Activated naive CD4-positive, alpha-beta T cell (primary cell): Measurements from ENCODE around the gene VAV2.

ENCODE experiments used
- DNase-seq, 4 experiments: peaks; one replicate each; lab custom pipeline; 2025; lab: John Stamatoyannopoulos, UW

The VAV2 gene

DNA sequence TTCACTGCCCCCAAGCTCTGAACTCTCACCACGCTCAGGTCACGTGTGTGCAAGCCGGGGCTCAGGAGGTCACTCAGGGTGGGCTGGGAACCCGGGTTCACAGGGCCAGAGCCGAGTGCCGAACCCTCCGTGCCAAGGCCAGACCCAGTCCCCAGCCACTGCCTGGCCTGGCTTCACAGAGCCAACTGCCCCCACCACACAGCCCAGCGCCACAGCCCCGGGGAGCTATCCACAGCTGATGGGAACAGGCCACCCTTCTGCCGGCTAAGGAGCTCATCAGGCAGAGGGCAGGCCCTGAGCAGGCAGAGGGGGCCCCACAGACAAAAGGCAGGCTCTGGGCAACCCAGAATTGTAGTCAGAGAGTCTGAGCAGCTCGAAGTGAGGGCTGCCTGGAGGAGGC lies 117.0 kb downstream of the VAV2 start:
- no peak for DNase-seq

DNA sequence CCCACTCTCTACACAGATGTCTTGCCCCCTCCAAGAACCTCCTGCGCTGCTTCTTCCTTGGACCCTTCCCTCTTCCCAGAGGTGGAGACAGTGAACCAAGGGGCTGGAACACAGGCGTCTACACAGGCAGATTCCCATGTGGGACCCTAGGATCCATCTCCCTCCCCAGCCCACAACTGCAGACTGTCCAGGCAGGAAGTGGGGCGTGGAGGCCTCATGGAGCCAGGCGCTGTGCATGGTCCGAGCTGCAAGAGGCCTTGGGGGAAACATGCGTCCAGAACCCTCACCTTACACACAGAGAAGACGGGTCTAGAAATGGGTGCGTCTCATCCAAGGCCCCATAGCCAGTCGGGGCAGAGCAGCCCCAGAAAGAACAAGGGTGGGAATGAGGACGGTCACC lies 117.5 kb downstream of the VAV2 start:
- DNase-seq = no peak

DNA sequence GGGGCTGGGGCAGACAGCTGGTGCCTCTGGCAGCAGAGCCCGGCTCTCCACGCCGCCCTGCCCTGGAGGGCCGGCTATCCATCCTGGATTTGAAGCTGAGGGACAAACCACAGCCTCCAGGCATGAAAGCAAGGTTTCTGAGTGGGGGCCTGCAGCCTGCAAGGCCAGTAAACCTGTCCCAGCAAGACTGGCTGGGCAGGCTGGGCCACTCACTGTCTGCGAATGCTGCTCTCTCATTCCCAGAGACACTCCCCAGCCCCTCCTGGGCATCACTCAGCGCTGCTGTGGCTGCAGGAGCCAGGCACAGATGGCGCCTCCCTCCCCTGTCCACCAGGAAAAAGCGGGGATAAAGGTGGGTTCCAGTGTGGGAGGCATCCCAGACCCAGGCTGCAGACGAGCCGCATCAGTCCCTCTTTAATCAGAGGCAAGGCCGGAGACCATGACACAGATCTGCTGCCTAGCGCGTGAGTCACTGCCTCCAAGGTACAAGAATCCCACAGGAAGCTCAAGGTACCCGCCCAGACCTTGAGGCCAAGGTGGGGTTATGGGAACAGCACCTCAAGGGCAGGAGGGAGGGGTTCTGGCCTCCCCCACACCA lies 118.0 kb downstream of the VAV2 start:
- DNase-seq = no peak

DNA sequence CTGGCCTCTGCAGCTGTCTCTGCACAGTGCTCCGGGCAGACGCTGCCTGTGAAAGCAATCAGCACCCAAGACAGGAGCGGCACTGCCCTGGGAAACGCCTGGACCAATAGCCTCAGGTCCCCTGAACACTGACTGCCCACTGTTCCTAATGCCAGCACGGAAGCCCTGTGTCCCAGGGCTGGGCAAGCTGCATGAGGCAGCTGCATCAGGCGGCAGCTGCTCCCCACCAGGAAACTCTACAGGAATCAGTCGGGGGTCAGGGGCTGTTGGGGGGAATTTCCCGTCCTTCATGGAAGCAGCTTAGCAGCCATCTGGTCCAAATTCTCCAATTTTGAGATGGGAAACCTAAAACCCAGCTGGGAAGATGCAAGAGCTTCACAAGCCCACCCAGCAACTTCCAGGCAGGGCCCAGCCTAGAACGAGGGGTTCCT lies 118.6 kb downstream of the VAV2 start:
- no peak for DNase-seq

DNA sequence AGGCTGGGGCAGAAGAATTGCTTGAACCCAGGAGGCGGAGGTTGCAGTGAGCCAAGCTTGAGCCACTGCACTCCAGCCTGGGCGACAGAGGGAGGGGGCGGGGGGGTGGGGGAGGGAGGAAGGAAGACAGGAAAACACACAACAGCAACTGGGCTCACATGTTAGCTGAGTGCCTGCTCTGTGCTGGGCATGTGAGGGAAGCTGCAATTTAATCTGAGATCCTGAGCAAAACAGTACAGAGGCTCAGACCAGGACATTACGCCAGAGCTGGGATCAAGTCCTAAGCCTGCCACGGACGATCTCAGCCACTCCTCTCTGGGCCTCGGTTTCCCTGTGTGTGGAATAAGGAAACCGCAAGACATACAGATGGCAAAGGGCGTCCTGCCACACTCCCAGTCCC lies 119.1 kb downstream of the VAV2 start:
- DNase-seq = no peak

DNA sequence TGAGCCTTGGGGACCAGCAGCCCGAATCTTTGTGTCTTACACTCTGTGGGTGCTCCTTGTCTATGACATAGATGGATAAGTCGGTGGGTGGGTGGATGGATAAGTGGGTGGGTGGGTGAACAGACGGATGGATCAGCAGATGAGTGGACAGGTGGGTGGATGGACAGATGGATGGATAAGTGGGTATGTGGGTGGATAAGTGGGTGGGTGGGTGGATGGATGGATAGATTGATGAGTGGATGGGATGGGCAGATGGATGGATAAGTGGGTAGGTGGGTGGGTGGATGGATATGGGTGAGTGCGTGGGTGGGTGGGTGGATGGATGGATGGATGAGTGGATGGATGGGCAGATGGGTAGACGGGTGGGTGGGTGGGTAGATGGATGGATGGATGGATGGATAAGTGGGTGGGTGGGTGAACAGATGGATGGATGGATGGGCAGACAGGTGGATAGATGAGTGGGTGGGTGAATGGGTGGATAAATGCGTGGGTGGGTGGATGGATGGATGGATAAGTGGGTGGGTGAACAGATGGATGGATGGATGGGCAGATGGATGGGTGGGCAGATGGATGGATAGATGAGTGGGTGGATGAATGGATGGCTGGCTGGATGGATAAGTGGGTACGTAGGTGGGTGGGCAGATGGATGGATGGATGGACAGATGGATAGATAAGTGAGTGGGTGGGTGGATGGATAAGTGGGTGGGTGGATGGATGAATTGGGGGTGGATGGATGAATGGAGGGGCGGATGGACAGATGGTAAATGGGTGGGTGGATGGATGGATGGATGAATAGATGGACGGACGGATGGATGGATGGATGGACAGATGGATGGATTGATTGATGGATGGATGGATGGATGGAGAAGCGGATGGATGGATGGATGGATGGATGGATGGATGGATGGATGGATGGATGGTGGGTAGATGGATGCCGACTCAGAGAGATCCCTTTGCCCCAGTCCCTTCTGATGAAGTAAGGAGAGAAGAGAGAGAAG lies 121.2 kb downstream of the VAV2 start:
- no peak for DNase-seq

DNA sequence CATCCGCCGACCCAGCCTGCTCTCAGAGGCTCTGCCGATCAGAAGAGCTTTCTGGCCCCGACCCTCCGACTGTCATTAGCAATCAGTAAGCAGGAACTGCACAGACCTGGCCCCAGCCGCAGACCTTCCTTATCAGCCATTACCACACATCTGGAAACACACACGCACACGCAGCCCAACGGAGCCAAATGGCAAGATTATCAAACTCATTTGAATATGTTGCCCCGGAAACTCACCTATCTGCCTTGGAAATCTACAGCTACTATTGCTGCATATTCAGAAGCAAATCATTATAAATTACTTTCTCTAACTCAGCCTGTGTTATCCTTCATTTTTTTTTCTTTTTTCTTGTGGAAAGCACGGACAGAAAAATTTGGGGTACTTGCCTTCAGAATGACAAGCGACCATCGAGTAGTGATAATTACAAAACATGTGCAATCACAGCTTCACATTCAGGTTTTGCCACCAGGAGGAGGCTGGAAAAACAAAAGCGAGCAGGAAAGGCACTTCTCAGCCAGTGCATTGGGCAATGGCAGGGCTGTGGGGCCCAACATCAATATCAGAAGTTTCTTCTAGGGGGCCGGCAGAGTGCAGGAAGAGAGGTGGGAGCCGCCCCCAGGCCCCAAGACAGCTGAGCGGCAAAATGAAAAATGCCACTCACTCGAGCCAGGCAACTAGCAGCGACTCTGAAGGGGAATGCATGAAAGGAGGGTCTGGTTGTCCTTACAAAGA lies 122.3 kb downstream of the VAV2 start:
- no peak for DNase-seq

DNA sequence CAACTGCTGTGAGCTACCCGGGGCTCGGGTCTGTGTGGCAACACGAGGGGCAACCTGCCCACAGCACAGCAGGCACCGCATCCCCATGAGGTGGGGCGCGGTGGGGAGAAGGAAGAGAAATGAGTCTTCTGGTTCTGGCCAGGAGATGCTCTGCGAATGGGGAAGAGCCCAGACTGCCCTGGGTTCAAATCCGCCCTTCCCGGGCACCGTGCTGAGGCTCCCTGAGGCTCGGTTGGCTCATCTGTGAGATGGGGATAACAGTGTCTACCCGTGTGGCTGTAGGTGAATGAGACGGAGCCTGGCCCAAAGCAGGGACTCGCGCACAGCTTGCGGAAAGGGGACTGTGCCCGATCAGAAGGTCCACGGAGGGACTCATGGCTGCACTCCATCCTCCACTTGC lies 123.9 kb downstream of the VAV2 start:
- DNase-seq = no peak

DNA sequence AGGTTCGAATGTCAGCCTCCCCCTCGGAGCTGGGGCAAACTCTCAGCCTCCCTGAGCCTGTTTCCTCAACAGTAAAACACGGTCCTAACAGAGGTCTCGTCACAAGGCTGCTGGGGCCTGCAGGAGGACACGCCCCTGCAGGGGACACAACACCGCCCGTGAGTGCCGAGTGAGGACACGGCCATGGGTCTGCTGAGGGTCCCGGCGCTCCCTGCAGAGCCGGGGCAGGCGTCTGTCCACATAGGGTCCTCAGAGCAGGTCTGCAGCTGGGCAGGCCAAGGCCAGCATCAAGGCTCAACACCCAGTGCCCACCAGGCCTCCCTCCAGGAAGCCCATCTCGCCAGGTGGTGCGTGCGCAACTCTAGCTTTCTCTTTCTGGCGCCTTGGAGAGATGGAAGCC lies 125.2 kb downstream of the VAV2 start:
- no peak for DNase-seq

DNA sequence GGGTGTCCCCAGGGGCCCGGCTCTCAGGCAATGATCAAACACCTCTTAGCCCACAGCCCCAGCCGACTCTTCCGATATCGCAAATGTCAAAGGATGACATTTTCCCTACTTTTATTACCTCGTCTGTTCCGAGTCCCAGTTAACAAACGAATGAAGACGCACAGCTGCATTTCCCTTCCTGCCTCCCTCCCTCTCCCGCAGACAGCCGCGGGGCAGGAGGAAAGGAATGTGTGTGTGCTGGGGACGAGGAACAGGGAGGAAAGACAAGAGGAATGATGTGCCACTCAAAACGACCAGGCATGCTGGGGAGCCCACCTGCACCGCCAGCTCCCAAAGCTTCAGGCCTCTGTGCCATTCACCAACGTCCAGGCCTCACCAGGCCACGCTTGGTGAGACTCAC lies 128.1 kb downstream of the VAV2 start:
- DNase-seq = no peak

DNA sequence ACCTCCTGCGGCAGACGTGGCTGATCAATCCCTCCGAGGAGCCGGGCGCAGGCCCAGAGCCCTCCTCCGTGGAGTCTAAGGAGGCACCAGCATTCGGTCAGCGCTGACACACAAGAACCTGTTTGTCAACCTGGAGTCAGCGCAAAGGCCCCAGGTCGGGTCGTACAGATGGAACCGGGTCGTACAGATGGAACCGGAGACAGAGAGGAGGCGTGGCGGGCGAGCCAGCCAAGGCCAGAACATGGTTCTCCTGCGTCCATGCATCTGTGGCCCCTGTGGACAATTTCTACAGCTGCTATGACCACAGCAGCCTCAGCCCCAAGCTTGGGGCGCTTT lies 128.9 kb downstream of the VAV2 start:
- no peak for DNase-seq

DNA sequence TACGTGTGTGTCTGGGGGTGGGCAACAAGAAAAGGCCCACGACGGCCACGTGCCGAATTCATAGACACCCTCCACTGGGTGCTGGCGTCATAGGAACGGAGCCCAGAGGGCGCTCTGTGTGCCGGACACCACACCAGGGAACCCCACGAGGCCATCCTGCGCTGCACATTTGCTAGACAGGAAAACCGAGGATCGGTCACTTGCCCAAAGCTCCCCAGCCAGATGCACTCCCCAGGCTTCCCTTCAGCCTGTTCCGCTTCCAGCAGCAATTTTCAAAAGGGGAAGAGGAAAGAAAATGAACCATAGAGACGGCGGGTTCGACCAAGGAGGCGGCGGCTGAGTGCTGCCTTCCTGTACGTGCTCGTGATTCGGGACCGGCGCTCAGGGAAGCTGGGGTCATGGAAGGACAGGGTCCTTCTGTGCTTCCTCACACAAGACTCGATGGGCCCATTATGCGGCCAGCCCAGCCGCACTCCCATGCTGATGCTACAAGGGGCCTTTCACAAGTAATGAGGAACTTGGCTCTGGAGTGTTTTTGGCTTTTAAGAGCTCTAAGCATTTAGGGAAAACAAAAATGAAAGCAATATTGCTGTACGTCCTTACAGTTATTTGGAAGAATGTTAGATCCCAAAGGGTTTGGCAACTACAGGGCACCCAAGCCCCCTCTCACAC lies 129.4 kb downstream of the VAV2 start:
- no peak for DNase-seq

DNA sequence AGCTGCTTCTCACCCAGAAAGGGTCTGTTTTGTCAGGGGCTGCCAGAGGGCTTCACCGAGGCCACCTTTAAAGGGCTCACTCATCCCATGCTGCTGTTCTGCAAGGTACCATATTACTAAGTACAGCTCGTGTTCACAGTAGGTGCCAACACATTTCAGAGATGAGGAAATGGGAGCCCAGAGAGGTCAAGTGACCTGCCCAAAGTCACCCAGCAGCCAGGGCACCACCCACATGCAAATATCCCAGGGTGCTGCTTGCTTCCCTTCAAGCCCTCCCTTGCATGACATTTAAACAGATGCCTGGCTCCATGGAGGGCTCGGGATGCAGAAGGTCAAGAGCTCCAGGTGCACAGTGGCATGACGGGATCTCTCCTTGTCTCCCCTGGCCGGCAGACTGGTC lies 130.4 kb downstream of the VAV2 start:
- DNase-seq = no peak

DNA sequence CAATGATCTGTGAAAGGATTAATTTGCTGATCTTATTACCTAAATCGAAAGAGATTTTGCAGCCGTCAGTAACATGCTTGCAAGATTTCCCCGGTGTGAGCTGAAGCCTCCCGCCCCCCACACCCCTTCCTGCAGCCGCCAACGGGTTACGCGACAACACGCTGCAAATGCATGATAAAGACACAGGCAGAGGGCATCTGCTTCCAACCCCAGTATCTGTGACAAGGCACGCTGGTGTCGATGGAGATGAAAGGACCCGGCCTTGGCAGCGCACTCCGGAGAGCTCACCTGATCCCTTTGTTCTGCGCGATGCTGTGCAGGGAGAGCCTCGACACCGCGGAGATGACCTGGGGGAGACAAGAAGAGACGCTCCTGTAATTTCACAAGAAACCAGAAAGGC lies 131.0 kb downstream of the VAV2 start:
- no peak for DNase-seq

DNA sequence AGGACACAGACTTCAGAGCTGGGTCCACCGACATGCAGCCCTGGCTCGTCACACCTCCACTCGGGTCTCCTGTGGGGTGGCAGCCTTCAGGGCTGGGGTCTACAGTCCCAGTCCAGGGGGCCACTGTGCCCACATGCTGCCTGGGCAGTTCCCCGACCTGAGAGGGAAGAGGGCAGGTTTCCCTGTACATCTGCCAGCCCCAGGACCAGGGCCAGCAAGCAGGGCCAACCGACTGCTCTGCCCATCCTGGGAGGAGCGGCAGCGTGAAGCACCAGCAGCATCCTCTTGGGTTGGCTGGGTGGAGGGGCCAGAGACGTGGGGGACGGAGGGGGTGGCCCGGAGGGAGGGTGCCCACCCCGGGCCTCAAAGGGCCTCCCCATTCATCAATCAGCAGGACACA lies 133.4 kb downstream of the VAV2 start:
- no peak for DNase-seq

DNA sequence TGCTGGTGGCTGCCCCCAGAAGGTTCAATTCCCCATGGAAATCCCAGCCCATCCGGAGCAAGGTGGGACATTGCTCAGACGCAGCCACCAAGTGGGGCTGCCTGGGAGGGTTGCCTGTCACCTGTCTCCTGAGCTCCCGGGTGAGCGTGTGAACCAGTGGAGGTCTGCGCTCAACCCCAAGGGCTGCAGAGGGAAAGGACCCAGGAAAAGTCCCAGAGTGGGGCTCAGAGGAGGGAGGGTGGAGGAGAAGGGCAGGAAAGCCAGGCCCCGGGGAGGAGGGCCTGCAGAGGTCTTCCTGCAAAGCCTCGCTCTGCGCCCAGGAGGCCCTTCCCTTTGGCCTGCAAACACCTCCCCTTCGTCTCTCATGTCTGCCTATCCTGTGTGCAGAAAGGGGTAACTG lies 134.5 kb downstream of the VAV2 start:
- DNase-seq = no peak

DNA sequence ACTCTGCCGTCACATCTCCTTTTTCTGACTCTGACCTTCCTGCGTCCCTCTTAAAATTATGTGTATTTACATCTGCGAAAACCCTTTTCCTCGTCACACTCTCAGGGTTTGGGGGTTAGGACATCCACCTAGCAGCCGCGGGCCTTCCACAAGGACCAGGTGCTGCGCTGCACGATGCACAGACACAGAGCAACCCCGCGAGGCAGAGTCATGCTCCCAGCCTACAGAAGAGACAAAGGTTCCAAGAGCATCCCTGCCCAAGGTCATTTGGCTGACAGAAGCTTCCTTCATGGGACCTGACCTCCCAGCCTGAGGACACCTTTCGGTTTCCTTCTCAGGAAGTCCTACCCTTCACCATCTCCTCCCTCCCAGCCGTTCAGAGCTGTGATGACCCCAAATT lies 135.3 kb downstream of the VAV2 start:
- no peak for DNase-seq

DNA sequence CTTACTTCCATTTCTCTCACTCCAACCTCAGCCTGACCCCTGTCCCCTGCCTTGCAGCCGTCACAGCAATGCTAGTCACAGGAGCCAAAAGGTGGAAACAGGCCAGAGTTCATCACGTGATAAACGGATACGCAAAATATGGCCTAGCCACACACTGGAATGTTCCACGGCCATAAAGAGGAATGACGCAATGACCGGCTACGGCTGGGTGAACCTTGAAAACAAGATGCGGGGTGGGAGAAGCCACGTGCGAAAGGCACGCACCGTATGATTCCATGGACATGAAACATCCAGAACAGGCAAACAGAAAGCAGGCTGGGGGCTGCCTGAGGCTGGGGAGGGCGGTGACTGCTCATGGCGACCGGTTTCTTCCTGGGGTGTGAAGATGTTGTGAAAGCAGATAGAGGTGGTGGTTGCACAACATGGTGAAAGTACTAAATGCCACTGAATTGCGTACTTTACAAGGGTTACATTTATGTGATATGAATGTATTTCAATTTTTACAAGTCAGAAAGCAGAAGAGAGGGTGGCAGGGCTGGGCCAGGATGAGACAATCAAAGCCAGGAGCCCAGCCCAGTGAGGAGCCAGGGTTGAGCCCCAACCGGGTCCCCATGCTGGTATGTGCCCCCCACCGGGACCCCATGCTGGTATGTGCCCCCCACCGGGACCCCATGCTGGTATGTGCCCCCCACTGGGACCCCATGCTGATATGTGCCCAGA lies 136.2 kb downstream of the VAV2 start:
- no peak for DNase-seq

DNA sequence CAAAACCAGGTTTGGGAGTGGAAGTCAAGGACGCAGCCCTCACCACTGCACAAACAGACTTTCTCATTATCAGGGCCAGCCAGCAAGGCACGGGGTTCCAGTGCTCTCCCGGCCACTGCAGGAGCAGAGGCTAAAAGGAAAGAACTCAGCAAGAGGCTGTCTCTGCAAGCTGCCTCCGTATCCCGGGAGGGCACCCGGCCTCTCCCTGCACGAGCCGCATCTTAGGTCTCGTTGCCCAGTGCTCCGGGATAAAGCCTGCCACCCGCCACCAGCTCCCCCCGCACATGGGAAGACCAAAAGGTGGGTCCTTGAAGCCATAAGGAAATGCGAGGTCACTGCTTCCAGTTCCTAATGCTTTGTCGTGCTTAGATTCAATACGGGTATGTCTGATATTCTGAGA lies 136.8 kb downstream of the VAV2 start:
- no peak for DNase-seq

DNA sequence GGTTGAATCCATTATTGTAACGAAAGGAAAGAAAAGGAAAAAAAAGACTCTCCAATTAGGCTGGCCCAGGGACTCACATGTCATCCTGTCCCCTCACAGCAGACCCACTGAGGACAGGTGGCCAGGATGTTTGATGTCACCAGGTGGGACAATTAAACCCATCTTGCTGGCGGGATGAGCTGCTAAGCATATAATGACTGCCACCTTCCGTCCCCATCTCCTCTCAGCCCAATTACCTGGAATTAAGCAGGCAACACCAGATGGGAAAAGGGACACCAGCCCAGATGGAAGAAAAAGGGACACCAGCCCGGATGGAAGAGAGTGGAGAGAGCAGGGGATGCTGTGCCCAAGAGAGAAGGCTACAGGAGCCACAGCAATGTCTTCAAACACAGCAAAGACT lies 137.4 kb downstream of the VAV2 start:
- no peak for DNase-seq

DNA sequence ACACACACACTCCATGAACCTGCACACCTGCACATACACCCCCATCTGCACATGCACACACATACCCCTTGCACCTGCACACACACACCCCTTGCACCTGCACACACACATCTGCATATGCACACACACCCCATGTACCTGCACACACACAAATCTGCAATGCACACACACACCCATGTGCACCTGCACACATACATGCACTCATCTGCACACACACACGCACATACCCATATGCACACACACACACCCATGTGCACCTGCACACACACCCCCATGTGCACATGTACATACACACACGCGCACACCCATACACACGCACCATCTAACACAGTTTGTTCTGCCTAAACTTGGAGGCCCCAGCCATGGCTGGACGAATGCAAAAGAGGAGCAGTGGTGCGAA lies 138.1 kb downstream of the VAV2 start:
- no peak for DNase-seq

DNA sequence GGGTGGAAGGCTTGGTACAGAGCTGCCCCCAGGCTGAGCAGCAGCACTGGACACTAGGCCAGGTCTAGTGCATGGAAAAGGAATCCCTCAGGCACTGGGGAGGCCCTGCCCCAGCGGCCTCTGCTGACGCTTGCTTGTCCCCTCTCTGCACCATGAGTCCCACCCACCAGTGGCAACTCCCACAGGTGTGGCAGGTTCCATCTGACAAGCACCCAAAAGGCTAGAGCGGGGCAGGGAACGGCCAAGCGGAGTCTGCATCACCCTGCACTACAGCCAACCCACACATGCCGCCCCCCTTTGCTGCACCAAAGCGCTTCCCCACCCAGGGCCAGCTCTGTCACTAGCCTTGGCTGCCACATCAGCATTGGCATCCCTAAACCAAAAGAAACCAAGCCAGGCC lies 138.8 kb downstream of the VAV2 start:
- DNase-seq = no peak
